Muscle of leg (tissue), 11 donors: ENCODE data around the gene GRAP2. TPM values are rescaled to one million over a fixed set of nuclear protein-coding genes. Genes with fewer than 3 reads are reported as not detected.

Experiments
- DNase-seq: peaks from one replicate; pipeline ENCODE4 v3.0.0; 2013
- H3K27ac ChIP-seq: one replicate; pipeline ENCODE4 v1.5.1; 2013; ENCODE audit warnings: mild to moderate bottlenecking, low read length, control low read depth
- H3K27me3 ChIP-seq: one replicate; pipeline ENCODE4 v1.6.1; 2013; ENCODE audit warnings: low read length; ENCODE audit not compliant: control insufficient read depth, insufficient read depth
- H3K36me3 ChIP-seq: one replicate; pipeline ENCODE4 v1.6.1; 2013; ENCODE audit warnings: low read length; ENCODE audit not compliant: control insufficient read depth, insufficient read depth
- H3K4me1 ChIP-seq: one replicate; pipeline ENCODE4 v1.6.1; 2013; ENCODE audit warnings: low read length; ENCODE audit not compliant: control insufficient read depth, insufficient read depth
- H3K4me3 ChIP-seq: one replicate; pipeline ENCODE4 v1.5.1; 2013; ENCODE audit warnings: low read length, control low read depth
- H3K9me3 ChIP-seq: replicated peaks from 2 replicates; pipeline ENCODE4 v1.6.1; 2013; ENCODE audit warnings: low read depth, low read length; ENCODE audit not compliant: control insufficient read depth
- WGBS: methylation state at CpG from one replicate; pipeline ENCODE4 v1.1.5; 2013; ENCODE audit warnings: missing lambda C conversion rate; ENCODE audit not compliant: insufficient coverage; 5-methylcytosine and 5-hydroxymethylcytosine counted together
- polyA plus RNA-seq, 8 donors: library from polyadenylated mRNA; unstranded; fragments of 120-200 nt; gene quantifications; one replicate each; pipeline versions ENCODE4 v1.2.1 to v1.2.3, GENCODE V29; 2013; ENCODE audit warnings: inconsistent platforms in 1 of 8, low replicate concordance in 1 of 8; ENCODE audit not compliant: insufficient read length in 8 of 8, insufficient read depth in 1 of 8
- total RNA-seq: library from RNA; stranded (reverse); fragments of 120-200 nt; gene quantifications from one replicate; pipeline ENCODE4 v1.2.4, GENCODE V29; 2013

Gene GRAP2
- total and polyA plus RNA-seq, 9 donors = 0.40 to 0.80 (median 0.68) TPM

DNA sequence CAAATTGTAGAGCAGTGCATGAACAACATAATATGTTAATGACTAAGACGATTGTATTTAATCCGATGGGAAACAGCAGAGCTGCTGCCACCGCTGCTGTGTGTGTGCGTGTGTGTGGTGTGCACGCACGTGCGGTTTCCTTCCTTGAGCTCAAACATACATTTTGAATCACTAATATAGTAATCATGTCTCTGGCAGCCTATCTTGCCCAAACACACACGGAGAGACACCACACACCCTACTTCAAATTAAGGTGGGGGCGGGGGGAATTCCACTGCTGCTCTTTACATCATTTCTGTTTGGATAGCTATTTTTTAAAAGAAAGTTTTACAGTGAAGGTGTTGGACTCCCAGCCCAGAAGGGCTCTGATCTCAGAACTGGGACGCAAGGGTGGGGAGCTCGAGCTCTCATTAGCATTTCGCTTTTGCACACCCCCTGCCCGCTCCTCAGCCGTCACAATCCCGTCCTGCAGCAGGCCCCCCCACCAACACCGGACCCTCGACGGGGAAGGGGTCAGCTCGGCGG is 93.2 kb downstream of the GRAP2 start:
- 18% methylated on average over 11 of the region's 20 CpGs for WGBS
- H3K4me3 ChIP-seq = no peak overlapping the region
- peaks cover 10% of the 10 kb centered on the region for H3K4me1 ChIP-seq
- H3K9me3 ChIP-seq = no peaks in the 10 kb centered on the region
- H3K27me3 ChIP-seq = peaks cover 68% of the 10 kb centered on the region
- no peak for DNase-seq
- no peak overlapping the region for H3K27ac ChIP-seq
- H3K36me3 ChIP-seq = no peaks in the 10 kb centered on the region

DNA sequence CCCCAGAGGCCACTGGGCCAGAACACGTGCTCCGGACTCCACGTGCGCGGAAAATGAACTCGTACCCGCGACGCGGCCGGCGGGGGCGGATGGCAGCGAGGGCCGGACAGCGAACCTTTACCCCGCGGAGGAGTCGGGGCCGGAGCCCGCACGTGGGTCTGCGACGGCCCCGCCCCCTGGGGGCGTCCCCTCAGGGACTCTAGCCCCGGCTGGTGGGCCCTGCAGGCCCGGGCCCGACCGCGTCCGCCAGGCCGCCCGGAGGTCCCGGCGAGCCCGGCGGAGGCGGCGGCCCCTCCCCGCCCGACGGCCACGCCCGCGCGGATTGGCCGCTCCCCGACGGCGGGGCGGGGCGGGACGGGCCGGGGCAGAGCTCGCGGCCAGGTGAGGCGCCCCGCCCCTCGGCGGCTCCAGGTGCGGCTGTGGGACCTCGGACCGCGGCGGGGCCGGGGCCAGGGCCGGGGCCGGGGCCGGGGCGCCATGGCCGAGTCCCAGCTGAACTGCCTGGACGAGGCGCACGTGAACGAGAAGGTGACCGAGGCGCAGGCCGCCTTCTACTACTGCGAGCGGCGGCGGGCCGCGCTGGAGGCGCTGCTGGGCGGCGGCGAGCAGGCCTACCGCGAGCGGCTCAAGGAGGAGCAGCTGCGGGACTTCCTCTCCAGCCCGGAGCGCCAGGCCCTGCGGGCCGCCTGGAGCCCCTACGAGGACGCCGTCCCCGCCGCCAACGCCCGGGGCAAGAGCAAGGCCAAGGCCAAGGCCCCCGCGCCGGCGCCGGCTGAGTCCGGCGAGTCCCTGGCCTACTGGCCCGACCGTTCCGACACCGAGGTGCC is 93.9 kb downstream of the GRAP2 start, which contains the start of gene FAM83F:
Gene FAM83F, plus strand, starts transcription at position 389 of the 827 bp plus-strand sequence. Its CDS starts 89 bp downstream, at position 478.
- Histone ChIP-seq H3K36me3 (no peaks in the 10 kb centered on the region), H3K27me3 (peaks cover 67% of the 10 kb centered on the region), H3K4me3 (no peak within 1 kb of the TSS), H3K9me3 (no peaks in the 10 kb centered on the region), H3K27ac (no peak within 1 kb of the TSS), H3K4me1 (peaks cover 10% of the 10 kb centered on the region)
- 3% methylated on average over 115 of the region's 115 CpGs for WGBS
- peak; percentile 28 for DNase-seq

DNA sequence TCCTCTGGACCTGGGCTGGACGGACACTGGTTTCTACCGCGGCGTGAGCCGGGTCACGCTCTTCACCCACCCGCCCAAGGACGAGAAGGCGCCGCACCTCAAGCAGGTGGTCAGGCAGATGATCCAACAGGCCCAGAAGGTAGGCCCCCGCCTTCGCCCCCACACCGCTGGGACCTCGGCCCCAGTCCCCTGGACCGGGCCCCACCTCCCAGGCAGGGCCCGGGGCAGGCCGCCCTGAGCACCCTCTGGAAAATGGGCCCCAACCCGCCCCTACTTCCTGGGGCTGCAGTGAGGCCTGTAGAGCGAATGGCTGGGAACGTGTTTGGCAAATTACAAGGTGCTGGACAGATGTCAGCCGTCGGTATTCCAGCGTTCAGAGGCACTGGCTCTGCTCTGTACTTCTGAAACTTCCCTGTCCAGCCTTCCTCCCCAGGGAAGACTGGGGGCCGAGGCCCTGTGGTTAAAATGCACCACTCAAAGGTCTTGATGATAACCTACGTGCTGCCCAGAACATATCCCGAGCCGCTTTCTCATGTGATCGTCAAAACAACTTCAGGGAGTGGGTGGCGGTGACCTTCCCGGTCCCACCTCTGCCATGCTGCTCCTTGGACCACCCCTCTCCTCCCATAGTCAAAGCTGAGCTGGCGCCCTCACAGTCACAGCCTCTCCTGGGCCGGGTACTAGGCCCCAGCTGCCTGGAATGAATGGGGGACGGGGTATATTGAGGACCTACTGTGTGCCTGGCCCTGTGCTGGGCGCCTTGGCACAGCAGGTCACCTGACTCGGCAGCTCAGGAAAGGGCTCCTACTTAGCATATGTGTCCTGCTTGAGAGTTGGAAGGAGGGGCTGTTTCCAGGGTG is 94.7 kb downstream of the GRAP2 start:
- DNase-seq = no peak
- no peak overlapping the region for H3K27ac ChIP-seq
- H3K27me3 ChIP-seq = peaks cover 66% of the 10 kb centered on the region

DNA sequence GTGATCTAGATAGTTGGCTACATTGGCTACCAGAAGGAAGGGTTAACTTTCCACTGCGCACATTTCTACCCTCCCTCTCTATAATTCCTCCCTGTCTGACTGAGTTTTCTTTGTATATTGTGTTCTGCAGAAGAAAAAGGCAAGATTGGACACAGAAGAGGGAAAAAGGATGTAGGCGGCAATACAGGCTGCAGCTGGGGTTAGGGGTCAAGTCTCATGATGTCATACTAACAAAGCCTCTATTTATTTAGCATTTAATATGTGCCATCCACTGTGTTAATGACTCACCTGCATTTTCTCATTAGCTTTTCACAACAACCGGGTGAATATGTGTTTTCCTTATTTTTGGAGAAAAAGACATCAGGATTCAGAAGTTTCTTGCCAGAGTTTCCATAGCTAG is 95.8 kb downstream of the GRAP2 start:
- Histone ChIP-seq H3K9me3 (no peaks in the 10 kb centered on the region), H3K27me3 (peaks cover 70% of the 10 kb centered on the region), H3K4me1 (peaks cover 10% of the 10 kb centered on the region), H3K36me3 (no peaks in the 10 kb centered on the region), H3K27ac (no peak overlapping the region), H3K4me3 (no peak overlapping the region)
- WGBS = no CpG with 5 or more reads among the region's 3 CpGs
- no peak for DNase-seq

More for the DNA sequence above, 94.7 kb downstream of the GRAP2 start:
- no peaks in the 10 kb centered on the region for H3K9me3 ChIP-seq
- peaks cover 10% of the 10 kb centered on the region for H3K4me1 ChIP-seq
- H3K36me3 ChIP-seq = no peaks in the 10 kb centered on the region
- WGBS = 43% methylated on average over 29 of the region's 35 CpGs
- no peak overlapping the region for H3K4me3 ChIP-seq

DNA sequence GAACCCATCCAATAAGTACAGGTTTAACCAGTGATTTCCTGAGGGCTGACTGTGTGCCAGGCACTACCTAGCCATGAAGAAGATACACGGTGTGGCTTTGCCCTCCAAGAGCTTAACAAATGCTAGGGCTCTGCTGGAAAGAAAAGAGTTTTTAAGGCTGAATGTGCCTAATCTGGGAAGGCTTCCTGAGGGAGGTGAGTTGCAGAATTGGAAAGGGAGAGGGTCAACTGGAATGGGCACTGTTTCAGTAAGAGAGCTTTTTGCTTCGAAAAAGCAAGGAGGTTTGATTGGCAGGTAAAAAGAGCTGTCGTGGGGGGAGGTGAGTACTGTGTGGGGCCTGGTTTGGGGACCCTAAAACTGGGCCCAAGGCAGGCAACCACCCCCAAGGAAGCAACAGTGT is 96.5 kb downstream of the GRAP2 start:
- 77% methylated on average over 3 of the region's 3 CpGs for WGBS

DNA sequence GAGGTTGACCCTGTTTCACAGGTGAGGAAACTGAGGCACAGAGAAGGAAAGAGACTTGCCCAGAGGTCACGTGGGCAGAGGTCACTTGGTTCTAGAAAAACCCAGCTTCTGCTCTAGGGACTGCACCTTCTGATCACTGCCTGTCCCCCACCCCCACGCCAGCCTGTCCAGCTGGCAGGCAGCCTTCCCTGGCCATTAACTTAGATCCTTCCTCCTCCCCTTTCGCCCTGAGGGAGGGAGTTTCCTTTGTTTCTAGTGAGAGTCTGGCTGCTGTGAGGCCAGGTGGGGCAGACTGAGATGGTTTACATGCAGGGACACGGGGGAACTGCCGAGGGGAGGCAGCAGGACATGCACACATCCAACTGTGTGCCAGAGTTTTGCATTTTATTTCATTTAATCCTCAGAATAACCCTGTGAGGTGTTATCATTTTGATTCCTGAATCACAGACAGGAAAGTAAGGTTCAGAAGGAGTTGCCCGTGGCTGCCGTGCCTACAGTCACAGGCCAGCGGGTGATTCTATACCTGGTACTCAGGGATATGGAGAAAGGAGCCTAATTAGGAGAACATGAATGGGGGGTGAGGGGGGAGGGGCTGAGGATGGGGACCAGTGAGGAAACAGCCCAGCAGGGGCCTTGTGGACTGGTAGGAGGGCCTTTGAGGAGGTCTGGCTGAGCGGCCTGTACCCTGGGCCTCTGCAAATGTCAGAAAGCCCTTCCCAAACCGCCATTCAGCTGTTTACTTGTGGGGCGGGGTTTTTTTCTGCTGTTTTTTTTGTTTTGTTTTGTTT is 97.2 kb downstream of the GRAP2 start:
- DNase-seq = peak; percentile 33
- Histone ChIP-seq H3K9me3 (no peaks in the 10 kb centered on the region), H3K4me1 (peaks cover 12% of the 10 kb centered on the region), H3K27ac (no peak overlapping the region), H3K4me3 (no peak overlapping the region), H3K36me3 (no peaks in the 10 kb centered on the region), H3K27me3 (peaks cover 62% of the 10 kb centered on the region)
- WGBS = 38% methylated on average over 3 of the region's 11 CpGs

More for the DNA sequence above, 96.5 kb downstream of the GRAP2 start:
- no peak overlapping the region for H3K27ac ChIP-seq
- H3K36me3 ChIP-seq = no peaks in the 10 kb centered on the region
- no peak overlapping the region for H3K4me3 ChIP-seq
- H3K4me1 ChIP-seq = peaks cover 10% of the 10 kb centered on the region
- DNase-seq = no peak
- H3K9me3 ChIP-seq = no peaks in the 10 kb centered on the region
- H3K27me3 ChIP-seq = peaks cover 69% of the 10 kb centered on the region

DNA sequence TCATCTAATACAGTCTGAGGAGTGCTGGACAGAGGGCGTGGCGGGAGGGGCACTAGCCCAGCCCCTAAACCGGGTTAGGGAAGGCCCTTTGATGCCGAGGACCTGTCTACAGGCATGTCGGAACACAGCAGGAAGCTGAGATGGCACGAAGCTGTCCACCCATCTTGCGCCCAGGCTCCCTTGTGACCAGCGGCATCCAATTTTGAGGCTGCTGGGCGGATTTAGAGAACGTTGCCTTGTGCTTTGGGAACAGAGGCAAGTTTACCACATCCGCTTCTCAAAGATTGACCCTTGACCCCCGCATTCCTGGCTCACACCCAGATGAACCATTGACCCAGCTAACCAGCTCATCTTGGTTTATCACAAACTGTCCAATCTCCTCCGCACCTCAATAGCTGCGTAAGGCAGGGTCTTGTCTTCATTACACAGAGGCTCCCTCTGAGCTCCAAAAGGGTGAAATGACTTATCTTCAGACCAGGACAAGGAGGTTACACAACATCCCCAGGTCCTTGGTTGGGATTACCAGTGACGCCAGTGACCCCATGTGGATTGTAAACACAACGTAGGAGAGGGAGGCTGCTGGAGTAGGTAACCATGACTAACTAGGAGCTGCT is 98.4 kb downstream of the GRAP2 start:
- no peak for DNase-seq
- no peaks in the 10 kb centered on the region for H3K36me3 ChIP-seq
- H3K4me1 ChIP-seq = peaks cover 16% of the 10 kb centered on the region
- 75% methylated on average over 16 of the region's 16 CpGs for WGBS
- no peak overlapping the region for H3K4me3 ChIP-seq
- no peak overlapping the region for H3K27ac ChIP-seq
- no peaks in the 10 kb centered on the region for H3K9me3 ChIP-seq
- peaks cover 51% of the 10 kb centered on the region for H3K27me3 ChIP-seq

DNA sequence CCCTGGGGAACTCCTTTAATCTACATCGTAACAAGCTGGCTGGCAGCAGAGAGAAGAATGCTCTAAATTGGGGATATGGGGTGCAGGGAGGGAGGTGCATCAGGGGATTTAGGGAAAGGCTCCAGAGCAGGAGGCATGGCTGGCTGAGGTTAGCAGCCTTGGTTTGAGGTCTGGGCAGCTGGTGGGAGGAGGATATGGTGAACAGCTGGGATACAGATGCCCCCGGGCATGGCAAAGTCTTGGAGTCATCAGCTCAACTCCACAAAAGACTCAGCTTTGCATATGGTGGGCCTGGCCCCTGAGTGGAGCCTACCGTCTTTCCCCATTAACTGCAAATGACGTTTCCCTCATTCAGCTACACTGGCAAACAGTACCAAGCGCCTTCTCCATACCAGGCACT is 99.3 kb downstream of the GRAP2 start:
- Histone ChIP-seq H3K27me3 (peaks cover 46% of the 10 kb centered on the region), H3K36me3 (no peaks in the 10 kb centered on the region), H3K27ac (no peak overlapping the region), H3K4me1 (peaks cover 13% of the 10 kb centered on the region), H3K9me3 (no peaks in the 10 kb centered on the region), H3K4me3 (no peak overlapping the region)
- WGBS = 94% methylated on average over 2 of the region's 5 CpGs
- DNase-seq = no peak

DNA sequence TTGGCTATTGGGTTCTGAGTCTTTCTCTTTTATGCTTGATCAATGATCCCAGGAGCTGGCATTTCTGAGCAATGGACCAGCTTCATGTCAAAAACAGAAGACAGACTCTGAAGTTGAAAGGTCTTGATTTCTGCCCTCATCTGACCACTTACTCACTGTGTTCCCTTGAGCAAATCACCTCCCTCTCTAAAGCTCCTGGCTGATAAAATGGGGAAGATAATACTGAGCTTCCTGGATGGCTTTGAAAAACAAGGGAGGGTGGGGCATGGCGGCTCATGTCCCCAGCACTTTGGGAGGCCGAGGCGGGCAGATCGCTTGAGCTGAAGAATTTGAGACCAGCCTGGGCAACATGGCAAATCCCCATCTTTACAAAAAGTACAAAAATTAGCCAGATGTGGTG is 100.2 kb downstream of the GRAP2 start:
- Histone ChIP-seq H3K4me1 (peaks cover 11% of the 10 kb centered on the region), H3K9me3 (no peaks in the 10 kb centered on the region), H3K4me3 (no peak overlapping the region), H3K27me3 (peaks cover 43% of the 10 kb centered on the region), H3K27ac (no peak overlapping the region), H3K36me3 (no peaks in the 10 kb centered on the region)
- DNase-seq = no peak
- no CpG with 5 or more reads among the region's 4 CpGs for WGBS
